ENCODE results near the gene GLCCI1.

DNA sequence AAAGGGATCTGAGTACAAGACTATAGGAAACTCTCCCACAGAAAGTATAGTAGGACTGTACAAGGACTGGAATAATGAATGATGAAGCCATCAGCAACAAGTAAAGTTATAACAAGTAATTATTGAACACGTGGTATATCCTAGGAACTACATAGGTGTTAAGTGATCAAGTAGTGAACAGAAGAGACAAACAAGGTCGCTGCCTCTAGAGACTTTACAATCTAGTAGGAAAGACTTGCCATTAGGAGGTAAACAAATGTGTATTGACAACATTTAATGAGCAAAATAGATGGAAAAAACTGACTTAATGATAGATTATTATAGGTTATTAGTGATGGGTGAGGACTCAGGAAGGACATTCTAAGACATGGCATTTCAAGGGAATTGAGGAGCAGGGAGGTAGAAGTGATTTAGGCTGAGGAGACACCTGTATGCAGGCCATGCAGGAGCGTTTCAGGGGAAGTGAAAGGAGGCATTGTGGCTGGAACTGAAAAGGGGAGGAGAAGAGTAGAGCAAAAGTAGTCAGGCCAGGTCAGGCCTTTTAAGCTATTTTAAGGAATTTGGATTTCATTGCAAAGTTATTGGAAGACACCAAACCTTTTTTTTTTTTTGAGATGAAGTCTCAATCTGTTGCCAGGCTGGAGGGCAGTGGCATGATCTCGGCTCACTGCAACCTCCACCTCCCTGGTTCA, 8.5 kb upstream of the GLCCI1 start:
- TF ChIP-seq, protein P1, sequence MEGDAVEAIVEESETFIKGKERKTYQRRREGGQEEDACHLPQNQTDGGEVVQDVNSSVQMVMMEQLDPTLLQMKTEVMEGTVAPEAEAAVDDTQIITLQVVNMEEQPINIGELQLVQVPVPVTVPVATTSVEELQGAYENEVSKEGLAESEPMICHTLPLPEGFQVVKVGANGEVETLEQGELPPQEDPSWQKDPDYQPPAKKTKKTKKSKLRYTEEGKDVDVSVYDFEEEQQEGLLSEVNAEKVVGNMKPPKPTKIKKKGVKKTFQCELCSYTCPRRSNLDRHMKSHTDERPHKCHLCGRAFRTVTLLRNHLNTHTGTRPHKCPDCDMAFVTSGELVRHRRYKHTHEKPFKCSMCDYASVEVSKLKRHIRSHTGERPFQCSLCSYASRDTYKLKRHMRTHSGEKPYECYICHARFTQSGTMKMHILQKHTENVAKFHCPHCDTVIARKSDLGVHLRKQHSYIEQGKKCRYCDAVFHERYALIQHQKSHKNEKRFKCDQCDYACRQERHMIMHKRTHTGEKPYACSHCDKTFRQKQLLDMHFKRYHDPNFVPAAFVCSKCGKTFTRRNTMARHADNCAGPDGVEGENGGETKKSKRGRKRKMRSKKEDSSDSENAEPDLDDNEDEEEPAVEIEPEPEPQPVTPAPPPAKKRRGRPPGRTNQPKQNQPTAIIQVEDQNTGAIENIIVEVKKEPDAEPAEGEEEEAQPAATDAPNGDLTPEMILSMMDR (IDR thresholded peaks at IDR 0.05 in 2 of 3, conservative IDR thresholded peaks at IDR 0.05 in 1 of 3; ENCODE audit: control insufficient read depth in 2 of 3, extremely low read depth in 1 of 3, insufficient read depth in 1 of 3, low read depth in 3 of 3, low read length in 3 of 3) = no peak
- TF ChIP-seq JUNB (IDR thresholded peaks at IDR 0.05) (no peak), NFYB (IDR thresholded peaks at IDR 0.05; ENCODE audit: insufficient read depth, low read depth, low read length) (no peak), EP300 (IDR thresholded peaks at IDR 0.05; ENCODE audit: borderline replicate concordance in 1 of 2, control insufficient read depth in 1 of 2, low read depth in 2 of 2, low read length in 2 of 2) (peak; percentile 9 to 48; a peak in 1 of 4 replicates), NR2C2 (IDR thresholded peaks at IDR 0.05; ENCODE audit: borderline replicate concordance, control insufficient read depth, insufficient read length, low read depth) (no peak)
